IPS-18c (cell line): ENCODE results near the gene DENND4B.
"Not testable (repeated sequence)": the region's sequence is repeated elsewhere in the genome, so short reads cannot be mapped to it uniquely, and the experiment has no call there.

Experiments used
- H3K4me3 ChIP-seq: 2 replicates; pipeline ENCODE4 v1.7.0; 2013; ENCODE audit warnings: low read depth, mild to moderate bottlenecking, low read length, moderate library complexity; ENCODE audit not compliant: insufficient read depth
- H3K9me3 ChIP-seq: one replicate; pipeline ENCODE4 v1.6.1; 2013; ENCODE audit warnings: mild to moderate bottlenecking, low read length, moderate library complexity; ENCODE audit not compliant: control insufficient read depth, insufficient read depth

DENND4B gene

DNA sequence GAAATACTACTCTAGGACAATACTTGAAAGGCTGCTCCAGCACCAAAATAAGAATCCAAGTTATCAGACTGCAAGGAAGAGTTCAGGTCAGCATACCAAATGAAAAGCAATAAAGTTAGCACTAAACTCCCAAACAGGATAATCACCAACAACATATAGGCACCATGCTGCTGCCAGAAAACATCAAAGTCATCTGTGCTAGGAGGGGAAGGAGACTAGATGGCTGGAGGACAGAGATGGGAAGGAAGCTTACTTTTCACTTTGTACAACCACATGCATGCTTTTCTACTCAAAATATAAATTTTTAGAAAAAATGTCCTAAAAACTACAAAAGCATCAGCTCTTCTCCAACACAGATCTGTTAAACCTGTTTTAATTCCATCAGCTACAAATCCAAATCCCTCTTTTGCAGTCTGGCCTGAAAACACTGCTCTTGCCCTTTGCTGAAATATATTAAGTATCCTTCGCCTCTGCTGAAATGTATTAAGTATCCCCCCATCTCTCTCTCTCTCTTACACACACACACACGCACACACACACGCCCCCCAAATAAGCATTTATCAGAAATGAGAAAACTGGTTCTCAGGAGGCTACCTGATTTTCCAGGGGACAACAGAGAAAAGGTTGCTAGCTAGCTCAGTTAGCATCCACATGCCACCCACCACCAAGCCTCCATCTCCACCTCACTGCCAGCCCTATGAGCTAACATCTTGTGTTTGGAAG, 25.3 kb downstream of the DENND4B start:
- Histone ChIP-seq H3K9me3 (no peaks in the 10 kb centered on the region), H3K4me3 (peak overlapping the region; percentile 71)

DNA sequence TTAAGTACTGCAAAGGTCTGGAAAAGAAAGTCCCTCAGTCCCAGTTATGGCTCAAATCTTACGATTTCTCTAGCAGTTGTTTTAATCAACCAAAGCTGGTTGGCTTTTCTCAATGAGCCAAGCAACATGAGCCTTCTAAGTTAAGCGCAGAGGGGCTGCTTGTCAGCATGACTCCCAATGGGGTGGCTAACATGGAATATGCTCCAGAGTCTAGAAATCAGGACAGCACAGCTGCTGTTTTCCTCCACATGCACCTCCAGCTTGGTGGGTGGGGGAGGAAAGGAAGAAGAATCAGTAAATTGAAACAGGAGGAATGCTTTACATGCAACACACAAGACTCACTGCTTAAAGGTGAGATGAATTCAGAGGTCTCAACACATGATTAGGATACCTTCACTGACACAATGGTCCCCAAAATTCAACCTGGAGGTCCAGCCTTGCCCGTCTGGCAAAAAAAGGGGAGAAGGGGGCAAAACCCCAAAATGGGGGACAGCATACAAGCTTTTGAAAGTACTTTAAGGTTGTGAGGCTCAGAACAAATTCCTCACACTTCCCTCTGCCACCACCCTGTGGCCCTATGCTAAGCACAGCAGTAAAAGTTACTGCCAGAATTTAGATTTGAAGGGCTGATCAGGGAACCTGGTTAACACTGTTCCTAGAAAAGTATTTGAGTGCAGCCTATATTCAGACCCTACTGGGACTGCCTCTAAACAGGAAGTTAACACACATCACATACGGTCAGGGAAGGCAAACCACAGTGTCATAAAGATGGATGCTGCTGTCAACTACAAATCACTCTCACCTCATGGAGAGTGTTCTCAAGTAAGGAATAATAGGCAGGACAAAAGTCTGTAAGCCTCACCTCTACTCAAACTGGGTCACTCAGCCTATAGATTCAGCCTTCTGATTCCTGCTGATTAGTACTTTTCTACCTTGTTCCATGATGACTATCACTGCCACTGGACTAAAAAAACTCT, 26.4 kb downstream of the DENND4B start:
- no peaks in the 10 kb centered on the region for H3K9me3 ChIP-seq
- 0 out of 2 replicates have a peak overlapping the region, but pooled peaks have one; percentile 2 for H3K4me3 ChIP-seq

DNA sequence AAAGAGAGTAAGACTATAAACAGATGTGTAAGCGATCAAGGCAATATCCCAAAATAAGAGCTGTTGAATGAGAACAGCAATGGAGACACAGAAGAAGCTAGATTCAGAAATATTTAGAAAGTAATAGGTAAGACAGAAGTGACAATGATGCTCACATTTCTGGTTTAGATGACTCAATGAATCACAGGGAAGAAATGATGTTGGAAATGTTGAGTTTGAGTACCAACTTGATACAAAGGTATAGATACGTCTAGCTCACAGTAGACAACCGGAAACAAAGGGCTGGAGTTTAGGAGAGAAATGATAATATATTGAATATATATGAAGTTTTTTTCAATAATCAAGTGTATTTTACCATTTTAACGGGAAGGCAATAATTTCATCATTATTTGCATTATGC, 30.2 kb downstream of the DENND4B start:
- no peaks in the 10 kb centered on the region for H3K9me3 ChIP-seq
- H3K4me3 ChIP-seq, result no peak overlapping the region

DNA sequence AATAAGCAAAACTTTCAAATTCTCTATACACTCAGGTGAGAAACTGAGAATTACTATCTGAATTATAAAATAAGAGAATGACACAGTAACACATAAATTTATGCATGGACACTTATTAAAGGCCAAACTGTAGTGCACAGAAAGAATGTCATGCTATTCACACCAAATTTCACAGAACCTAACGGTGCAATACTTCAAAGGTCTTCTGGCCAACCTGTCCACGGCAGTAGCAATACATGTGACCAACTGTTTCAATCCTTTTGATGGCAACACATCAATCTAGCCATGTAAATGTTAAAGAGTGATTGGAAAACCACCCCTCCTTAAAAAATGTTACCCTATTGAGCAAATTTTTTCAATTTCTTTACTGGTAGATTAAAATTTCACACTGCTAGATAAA, 34.2 kb downstream of the DENND4B start:
- peaks cover 2% of the 10 kb centered on the region for H3K9me3 ChIP-seq
- H3K4me3 ChIP-seq, result no peak overlapping the region

DNA sequence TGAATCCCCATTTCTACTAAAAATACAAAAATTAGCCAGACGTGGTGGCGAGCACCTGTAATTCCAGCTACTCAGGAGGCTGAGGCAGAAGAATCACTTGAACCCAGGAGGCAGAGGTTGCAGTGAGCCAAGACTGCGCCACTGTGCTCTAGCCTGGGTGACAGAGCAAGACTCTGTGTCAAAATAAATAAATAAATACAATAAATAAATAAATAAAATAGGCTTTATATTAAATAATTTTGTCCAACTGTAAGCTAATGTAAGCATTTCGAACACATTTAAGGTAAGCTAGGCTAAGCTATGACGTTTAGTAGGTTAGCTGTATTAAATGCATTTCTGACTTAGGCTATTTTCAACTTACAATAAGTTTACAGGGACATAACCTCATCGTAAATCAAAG, 36.0 kb downstream of the DENND4B start:
- not testable (repeated sequence) for H3K4me3 ChIP-seq, H3K9me3 ChIP-seq

DNA sequence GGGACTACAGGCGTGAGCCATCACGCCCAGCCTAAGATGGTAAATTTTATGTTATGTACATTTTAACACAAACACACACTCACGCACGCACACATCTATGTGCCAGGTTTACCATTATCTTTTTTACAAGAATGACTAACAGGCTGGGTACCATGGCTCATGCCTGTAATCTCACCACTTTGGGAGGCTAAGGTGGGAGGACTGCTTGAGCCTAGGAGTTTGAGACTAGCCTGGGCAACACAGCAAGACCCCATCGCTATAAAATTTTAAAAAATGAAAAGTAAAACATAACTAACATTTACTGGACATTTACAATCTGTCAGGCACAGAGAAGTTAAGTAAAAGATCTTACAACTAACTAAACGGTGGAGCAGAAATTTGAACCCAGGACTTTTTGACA, 38.4 kb downstream of the DENND4B start:
- peaks cover 2% of the 10 kb centered on the region for H3K9me3 ChIP-seq
- no peak overlapping the region for H3K4me3 ChIP-seq

DNA sequence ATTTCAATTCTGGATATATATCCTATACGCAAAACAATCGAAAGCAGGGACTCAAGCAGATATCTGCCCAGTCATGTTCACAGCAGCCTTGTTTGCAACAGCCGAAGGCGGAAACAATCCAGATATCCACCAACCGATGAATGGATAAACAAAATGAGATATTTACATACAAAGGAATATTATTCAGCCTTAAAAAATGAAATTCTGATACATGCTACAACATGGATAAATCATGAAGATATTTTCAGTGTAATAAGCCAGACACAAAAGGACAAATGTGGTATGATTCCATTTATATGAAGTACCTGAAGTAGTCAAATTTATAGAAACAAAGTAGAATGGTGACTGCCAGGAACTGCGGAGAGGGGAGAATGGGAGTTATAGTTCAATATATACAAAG, 39.4 kb downstream of the DENND4B start:
- peaks cover 2% of the 10 kb centered on the region for H3K9me3 ChIP-seq
- H3K4me3 ChIP-seq, result no peak overlapping the region

DNA sequence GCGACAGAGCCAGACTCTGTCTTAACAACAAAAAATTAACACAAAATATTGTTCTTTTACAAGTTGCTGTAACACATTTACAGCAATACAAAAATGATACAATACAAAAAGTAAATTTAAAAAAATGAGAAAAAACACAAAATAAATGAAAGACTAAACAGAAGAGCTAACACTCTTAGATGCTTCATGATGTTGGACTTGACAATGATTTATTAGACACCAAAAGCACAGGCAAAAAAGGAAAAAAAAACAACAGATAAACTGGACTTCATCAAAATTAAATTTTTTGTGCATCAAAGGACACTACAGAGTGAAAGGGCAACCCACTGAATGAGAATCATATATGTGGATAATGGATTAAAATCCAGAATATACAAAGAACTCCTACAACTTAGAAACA, 40.1 kb downstream of the DENND4B start:
- no peak overlapping the region for H3K4me3 ChIP-seq
- H3K9me3 ChIP-seq, result peaks cover 2% of the 10 kb centered on the region

DNA sequence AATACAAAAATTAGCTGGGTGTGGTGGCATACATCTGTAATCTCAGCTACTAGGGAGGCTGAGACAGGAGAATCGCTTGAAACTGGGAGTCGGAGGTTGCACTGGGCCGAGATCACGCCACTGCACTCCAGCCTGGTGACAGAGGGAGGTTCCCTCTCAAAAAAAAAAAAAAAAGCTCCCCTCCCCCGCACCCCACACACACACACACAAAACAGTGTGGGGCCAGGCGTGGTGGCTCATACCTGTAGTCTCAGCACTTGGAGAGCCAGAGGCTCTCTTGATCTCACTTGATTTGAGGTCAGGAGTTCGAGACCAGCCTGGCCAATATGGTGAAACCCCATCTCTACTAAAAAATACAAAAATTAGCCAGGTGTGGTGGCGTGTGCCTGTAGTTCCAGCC, 40.6 kb downstream of the DENND4B start:
- not testable (repeated sequence) for H3K4me3 ChIP-seq

DNA sequence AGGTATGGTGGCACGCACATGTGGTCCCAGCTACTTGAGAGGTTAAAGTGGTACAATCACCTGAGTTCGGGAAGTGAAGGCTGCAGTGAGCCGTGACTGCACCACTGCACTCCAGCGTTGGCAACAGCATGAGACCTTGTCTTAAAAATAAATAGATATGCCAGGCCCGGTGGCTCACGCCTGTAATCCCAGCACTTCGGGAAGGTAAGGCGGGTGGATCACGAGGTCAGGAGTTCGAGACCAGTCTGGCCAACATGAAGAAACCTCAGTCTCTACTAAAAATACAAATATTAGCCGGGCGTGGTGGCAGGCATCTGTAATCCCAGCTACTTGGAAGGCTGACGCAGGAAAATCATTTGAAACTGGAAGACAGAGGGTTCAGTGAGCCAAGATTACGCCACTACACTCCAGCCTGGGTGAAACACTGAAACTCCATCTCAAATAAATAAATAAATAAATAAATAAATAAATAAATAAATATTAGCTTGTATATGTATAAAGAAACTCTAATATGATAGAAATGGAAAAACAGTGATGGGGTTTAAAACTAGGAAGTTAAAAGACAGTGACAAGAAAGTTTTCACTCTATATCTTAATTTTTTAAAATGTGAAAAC, 42.6 kb downstream of the DENND4B start:
- Histone ChIP-seq H3K4me3 (no peak overlapping the region), H3K9me3 (peaks cover 2% of the 10 kb centered on the region)

More for the DNA sequence above, 40.6 kb downstream of the DENND4B start:
- not testable (repeated sequence) for H3K9me3 ChIP-seq

DNA sequence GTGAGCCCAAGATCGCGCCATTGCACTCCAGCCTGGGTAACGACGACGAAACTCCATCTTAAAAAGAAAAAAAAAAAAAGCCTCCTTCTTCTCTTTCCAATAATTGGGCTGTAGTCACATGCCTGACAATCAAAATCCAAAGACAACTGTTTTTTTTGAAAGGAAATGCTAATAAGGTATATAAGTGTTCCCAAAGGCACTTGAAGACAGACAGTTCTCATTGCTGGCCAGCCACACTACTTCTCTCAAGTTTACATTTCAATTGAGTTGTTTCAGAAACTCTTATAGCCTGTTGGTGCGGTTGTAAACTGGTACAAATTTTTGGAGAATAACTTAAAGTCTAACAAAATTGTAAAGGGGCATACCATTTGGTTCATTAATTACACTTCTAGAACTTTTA, 47.0 kb downstream of the DENND4B start:
- H3K9me3 ChIP-seq, result no peaks in the 10 kb centered on the region

DNA sequence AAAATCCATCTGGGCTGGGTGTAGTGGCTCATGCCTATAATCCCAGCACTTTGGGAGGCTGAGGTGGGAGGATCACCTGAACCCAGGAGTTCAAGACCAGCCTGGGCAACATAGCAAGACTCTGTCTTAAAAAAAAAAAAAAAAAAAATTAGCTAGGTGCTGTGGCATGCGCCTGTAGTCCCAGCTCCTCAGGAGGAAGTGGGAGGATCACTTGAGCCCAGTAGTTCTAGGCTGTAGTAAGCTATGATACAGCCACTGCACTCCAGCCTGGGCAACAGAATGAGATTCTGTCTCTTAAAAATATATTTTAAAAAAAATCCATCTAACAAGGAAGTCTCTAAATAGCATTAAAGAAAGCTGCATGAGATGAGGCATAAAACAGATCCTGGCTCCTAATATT, 50.7 kb downstream of the DENND4B start:
- H3K9me3 ChIP-seq, H3K4me3 ChIP-seq: not testable (repeated sequence)

More for the DNA sequence above, 47.0 kb downstream of the DENND4B start:
- H3K4me3 ChIP-seq, result no peak overlapping the region

DNA sequence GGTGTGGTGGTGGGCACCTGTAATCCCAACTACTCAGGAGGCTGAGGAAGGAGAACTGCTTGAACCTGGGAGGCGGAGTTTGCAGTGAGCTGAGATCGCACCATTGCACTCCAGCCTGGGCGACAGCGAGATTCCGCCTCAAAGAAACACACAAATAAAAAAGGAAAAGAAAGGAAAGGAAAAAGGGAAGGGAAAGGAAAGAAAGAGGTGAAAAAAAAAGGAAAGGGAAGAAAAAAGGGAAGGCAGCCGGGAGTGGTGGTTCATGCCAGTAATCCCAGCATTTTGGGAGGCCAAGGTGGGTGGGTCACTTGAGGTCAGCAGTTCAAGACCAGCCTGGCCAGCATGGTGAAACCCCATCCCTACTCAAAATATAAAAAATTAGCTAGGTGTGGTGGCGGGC, 55.5 kb downstream of the DENND4B start:
- not testable (repeated sequence) for H3K9me3 ChIP-seq, H3K4me3 ChIP-seq

DNA sequence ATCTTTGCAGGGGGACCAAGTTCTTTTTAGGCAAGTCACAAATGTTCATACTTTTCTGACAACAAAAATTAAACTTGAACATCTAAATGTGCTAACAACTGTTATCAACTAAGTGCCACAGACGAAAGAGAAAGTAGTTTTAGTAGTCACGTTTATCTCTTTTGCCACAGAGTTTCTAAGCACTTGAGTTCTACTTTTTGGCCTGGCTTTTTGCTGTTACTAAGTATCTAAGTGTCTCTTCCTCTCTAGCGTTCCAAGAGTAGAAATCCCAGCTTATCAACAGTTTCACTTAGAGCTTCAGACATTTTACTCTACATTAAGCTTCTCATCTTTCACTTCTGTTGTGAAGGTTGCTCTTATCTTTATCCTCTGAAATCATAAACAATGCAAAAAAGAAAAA, 58.0 kb downstream of the DENND4B start:
- H3K4me3 ChIP-seq, result no peak overlapping the region
- no peaks in the 10 kb centered on the region for H3K9me3 ChIP-seq

DNA sequence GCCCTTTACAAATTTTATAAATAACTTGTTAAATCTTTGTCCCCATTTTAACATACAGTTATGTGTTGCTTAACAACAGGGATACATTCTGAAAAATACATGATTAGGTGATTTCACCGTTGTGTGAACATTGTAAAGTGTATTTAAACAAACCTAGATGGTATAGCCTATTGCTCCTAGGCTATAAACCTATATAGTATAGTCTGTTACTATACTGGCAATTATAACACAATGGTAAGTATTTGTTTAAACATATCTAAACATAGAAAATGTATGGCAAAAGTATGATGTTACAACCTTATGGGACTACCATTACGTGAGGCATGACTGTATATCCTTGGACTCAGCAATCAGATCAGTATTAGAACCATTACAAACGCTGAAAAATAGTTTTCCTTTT, 60.4 kb downstream of the DENND4B start:
- Histone ChIP-seq H3K4me3 (no peak overlapping the region), H3K9me3 (no peaks in the 10 kb centered on the region)

DNA sequence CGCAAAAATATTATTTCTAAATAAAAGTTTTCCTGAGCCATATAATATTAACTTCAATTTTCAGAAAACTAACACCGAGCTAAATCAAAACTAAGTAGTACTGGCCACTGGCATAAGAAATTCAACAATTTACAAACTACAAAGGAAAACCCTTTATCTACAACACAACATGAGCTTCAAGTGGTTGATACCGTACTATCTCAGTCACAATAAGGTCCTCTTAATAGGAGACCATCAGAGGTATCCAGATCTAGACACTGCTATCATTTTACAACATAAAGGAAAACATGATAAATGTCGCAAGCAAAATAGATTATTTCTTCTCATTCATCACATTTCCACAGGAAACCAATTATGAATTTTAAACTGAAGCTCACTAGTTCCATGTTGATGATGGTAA, 63.3 kb downstream of the DENND4B start:
- no peaks in the 10 kb centered on the region for H3K9me3 ChIP-seq
- H3K4me3 ChIP-seq, result no peak overlapping the region

DNA sequence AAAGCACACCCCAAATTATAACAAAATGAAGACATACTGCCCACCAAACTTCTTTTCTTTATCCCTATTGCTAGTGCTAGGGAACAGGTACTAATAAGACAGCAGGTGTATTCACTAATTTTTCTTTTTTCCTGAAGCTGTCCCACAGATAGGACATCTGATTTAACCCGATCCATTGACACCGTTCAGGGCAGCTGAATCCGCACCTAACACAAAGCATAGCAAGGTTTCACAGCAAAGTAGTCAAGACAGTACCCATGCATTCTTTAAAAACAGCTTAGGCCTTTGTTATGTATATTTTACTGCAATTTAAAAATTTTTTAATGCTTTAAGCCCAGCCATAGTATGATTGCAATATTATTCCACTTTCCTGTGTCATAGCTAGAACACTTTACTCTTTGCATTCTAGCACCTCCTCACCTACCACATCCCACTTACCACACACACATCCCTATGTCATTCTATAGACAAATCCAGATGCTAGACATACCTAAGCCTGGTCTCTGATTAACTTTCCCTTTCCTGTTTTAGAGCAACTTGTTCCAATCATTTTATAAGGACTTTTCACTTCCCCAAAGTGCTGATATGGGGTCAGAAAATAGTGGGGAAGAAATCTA, 64.1 kb downstream of the DENND4B start:
- H3K4me3 ChIP-seq, result no peak overlapping the region

More for the DNA sequence above, 64.1 kb downstream of the DENND4B start:
- no peaks in the 10 kb centered on the region for H3K9me3 ChIP-seq
